ENCODE results near the gene CPEB1.
A peak's percentile ranks its signal among the peaks of the same experiment; 100 is the strongest.

The CPEB1 gene

DNA sequence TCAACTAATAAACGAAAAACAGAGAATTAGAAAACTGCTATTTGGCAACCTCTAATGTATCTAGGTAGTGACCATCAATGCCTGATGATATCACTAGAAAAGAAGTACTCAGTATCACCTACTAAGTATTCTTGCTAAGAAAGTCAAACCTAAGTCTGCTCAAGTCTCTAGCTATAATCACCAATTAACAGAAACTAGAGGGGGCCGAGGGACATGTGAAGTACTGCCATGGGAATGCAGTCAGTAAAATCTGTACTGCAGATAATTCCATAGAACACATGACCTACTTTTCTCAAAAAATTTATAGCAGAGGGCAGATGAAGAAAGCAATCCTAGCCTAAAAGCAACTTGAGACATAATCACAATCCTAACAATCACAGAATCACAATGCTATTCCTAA, 51.4 kb downstream of the CPEB1 start:
- no peak overlapping the region for H3K4me3 ChIP-seq (ENCODE audit: low read depth, low read length)

DNA sequence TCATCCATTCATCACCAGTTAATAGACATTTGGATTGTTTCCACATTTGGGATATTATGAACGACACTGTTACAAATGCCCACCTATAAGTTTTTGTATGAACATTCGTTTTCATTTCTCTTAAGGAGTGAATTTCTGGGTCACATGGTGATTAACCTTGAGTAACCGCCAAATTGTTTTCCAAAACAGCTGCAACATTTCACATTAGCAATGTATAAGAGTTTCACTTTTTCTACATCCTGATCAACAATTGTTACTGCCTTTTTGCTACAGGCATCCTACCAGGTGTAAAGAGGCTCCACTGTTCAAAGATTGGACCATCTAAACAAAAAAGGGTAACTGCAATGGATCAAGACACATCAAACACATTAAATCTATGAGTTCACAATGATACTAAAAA, 52.0 kb downstream of the CPEB1 start:
- Histone ChIP-seq H3K4me3 (ENCODE audit: low read depth, low read length) (no peak overlapping the region), H3K27me3 (ENCODE audit: insufficient read depth, low read length) (no peaks in the 10 kb centered on the region), H3K36me3 (ENCODE audit: insufficient read depth, low read length) (no peaks in the 10 kb centered on the region), H3K27ac (ENCODE audit: low read depth, low read length) (no peak overlapping the region), H3K4me1 (ENCODE audit: control insufficient read depth, insufficient read depth, low read length, unreplicated experiment) (no peaks in the 10 kb centered on the region), H3K79me2 (ENCODE audit: control insufficient read depth, insufficient read depth, low read length, unreplicated experiment) (no peaks in the 10 kb centered on the region), H2AFZ (ENCODE audit: low read length, unreplicated experiment) (no peak overlapping the region)

More for the DNA sequence above, 51.4 kb downstream of the CPEB1 start:
- no peaks in the 10 kb centered on the region for H3K27me3 ChIP-seq (ENCODE audit: insufficient read depth, low read length)
- no peak overlapping the region for H3K27ac ChIP-seq (ENCODE audit: low read depth, low read length)
- H3K79me2 ChIP-seq (ENCODE audit: control insufficient read depth, insufficient read depth, low read length, unreplicated experiment), result no peaks in the 10 kb centered on the region
- no peaks in the 10 kb centered on the region for H3K36me3 ChIP-seq (ENCODE audit: insufficient read depth, low read length)
- H2AFZ ChIP-seq (ENCODE audit: low read length, unreplicated experiment), result no peak overlapping the region
- H3K4me1 ChIP-seq (ENCODE audit: control insufficient read depth, insufficient read depth, low read length, unreplicated experiment), result no peaks in the 10 kb centered on the region

DNA sequence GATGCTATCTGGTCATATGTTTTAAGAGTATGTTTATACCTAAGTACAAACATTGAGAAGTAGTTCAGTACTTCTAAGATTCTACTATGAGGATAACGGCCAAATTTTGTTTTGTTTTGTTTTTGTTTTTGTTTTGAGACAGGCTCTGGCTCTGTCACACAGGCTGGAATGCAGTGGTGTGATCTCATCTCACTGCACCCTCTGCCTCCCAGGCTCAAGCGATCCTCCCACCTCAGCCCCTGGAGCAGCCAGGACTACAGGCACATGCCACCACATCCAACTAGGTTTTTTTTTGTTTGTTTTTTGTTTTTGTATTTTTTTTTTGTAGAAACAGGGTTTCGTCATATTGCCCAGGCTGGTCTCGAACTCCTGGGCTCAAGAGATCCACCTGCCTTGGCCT, 59.4 kb downstream of the CPEB1 start:
- no peaks in the 10 kb centered on the region for H3K79me2 ChIP-seq (ENCODE audit: control insufficient read depth, insufficient read depth, low read length, unreplicated experiment)
- H3K27ac ChIP-seq (ENCODE audit: low read depth, low read length), result no peak overlapping the region
- no peaks in the 10 kb centered on the region for H3K4me1 ChIP-seq (ENCODE audit: control insufficient read depth, insufficient read depth, low read length, unreplicated experiment)
- no peaks in the 10 kb centered on the region for H3K27me3 ChIP-seq (ENCODE audit: insufficient read depth, low read length)
- no peaks in the 10 kb centered on the region for H3K36me3 ChIP-seq (ENCODE audit: insufficient read depth, low read length)
- H2AFZ ChIP-seq (ENCODE audit: low read length, unreplicated experiment), result no peak overlapping the region
- no peak overlapping the region for H3K4me3 ChIP-seq (ENCODE audit: low read depth, low read length)

DNA sequence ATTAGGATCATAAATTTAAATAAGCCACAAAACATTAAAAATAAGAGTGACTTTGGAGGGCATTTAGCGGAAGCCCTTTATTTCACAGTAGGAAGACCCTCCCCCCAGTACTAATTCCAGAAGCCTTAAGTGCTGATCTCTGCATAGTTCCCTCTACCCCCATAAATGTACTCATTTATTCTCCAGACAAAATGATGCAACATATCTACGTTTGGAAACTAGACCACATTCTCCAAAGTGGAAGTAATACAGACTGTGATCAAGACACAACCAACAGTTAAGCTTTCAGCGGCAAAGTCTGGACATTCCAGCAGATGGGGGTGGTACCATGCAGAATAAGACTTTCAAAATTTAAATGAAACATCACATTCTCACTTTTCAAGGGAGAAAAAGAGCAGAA, 62.1 kb downstream of the CPEB1 start:
- Histone ChIP-seq H3K79me2 (ENCODE audit: control insufficient read depth, insufficient read depth, low read length, unreplicated experiment) (no peaks in the 10 kb centered on the region), H3K36me3 (ENCODE audit: insufficient read depth, low read length) (no peaks in the 10 kb centered on the region), H3K4me3 (ENCODE audit: low read depth, low read length) (no peak overlapping the region), H3K4me1 (ENCODE audit: control insufficient read depth, insufficient read depth, low read length, unreplicated experiment) (no peaks in the 10 kb centered on the region), H3K27me3 (ENCODE audit: insufficient read depth, low read length) (no peaks in the 10 kb centered on the region), H3K27ac (ENCODE audit: low read depth, low read length) (no peak overlapping the region), H2AFZ (ENCODE audit: low read length, unreplicated experiment) (no peak overlapping the region)

DNA sequence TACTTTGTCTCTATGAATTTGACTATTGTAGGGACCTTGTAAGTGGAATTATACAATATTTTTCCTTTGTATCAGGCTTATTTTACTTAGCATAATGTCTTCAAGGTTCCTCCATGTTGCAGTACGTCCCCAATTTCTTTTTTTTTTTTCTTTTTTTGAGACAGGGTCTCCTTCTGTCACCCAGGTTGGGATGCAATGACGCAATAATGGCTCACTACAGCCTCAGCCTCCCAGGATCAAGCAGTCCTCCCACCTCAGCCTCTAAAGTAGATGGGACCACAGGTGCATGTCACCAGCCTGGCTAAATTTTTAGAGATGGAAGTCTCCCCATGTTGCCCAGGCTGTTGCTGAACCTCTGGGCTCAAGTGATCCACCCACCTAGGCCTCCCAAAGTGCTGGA, 66.5 kb downstream of the CPEB1 start:
- Histone ChIP-seq H3K4me1 (ENCODE audit: control insufficient read depth, insufficient read depth, low read length, unreplicated experiment) (no peaks in the 10 kb centered on the region), H3K36me3 (ENCODE audit: insufficient read depth, low read length) (no peaks in the 10 kb centered on the region), H2AFZ (ENCODE audit: low read length, unreplicated experiment) (no peak overlapping the region), H3K27ac (ENCODE audit: low read depth, low read length) (no peak overlapping the region), H3K79me2 (ENCODE audit: control insufficient read depth, insufficient read depth, low read length, unreplicated experiment) (no peaks in the 10 kb centered on the region), H3K4me3 (ENCODE audit: low read depth, low read length) (no peak overlapping the region), H3K27me3 (ENCODE audit: insufficient read depth, low read length) (no peaks in the 10 kb centered on the region)

DNA sequence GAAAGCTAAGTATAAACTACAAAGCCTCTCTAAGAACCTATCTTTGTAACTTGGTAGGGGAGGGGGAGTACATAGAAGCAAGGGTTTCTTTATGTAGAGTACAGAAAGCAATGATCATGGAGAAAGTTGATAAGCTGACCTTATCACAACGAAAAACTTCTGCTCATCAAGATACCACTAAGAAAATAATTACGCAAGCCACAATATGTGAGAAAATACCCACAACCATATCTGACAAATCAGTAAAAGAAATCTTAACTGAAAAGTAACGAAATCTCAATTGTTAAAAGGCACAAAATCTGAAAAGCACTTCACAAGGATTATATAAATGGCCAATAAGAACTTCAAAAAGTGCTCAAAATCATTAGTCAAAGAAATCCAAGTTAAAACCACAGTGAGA, 71.8 kb downstream of the CPEB1 start:
- H3K27me3 ChIP-seq (ENCODE audit: insufficient read depth, low read length), result no peaks in the 10 kb centered on the region

DNA sequence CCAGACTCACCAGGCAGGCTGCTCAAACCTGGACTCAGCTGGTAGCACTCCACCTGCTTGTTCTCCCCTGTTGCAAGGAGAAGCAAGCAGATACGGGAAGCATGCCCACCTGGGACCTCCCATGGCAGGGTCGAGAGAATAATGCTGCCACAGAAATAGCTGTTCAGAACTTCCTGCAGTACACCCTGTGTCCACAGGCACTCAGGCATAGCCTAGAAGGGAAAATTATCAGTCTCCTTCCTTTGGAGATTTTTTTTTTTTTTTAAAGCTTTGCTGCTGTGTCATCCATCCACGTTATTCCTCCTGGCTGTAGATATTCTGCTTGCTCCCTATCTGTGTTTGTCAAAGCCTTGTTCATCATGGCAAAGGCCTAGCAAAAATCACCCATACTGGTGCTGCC, 74.2 kb downstream of the CPEB1 start:
- H3K4me3 ChIP-seq (ENCODE audit: low read depth, low read length), result no peak overlapping the region
- H3K4me1 ChIP-seq (ENCODE audit: control insufficient read depth, insufficient read depth, low read length, unreplicated experiment), result peaks cover 17% of the 10 kb centered on the region
- no peaks in the 10 kb centered on the region for H3K36me3 ChIP-seq (ENCODE audit: insufficient read depth, low read length)
- H3K79me2 ChIP-seq (ENCODE audit: control insufficient read depth, insufficient read depth, low read length, unreplicated experiment), result no peaks in the 10 kb centered on the region
- H2AFZ ChIP-seq (ENCODE audit: low read length, unreplicated experiment), result no peak overlapping the region
- no peak overlapping the region for H3K27ac ChIP-seq (ENCODE audit: low read depth, low read length)
- H3K27me3 ChIP-seq (ENCODE audit: insufficient read depth, low read length), result no peaks in the 10 kb centered on the region

More for the DNA sequence above, 71.8 kb downstream of the CPEB1 start:
- Histone ChIP-seq H3K27ac (ENCODE audit: low read depth, low read length) (no peak overlapping the region), H3K4me3 (ENCODE audit: low read depth, low read length) (no peak overlapping the region), H3K36me3 (ENCODE audit: insufficient read depth, low read length) (no peaks in the 10 kb centered on the region), H2AFZ (ENCODE audit: low read length, unreplicated experiment) (no peak overlapping the region), H3K4me1 (ENCODE audit: control insufficient read depth, insufficient read depth, low read length, unreplicated experiment) (peaks cover 17% of the 10 kb centered on the region), H3K79me2 (ENCODE audit: control insufficient read depth, insufficient read depth, low read length, unreplicated experiment) (no peaks in the 10 kb centered on the region)

DNA sequence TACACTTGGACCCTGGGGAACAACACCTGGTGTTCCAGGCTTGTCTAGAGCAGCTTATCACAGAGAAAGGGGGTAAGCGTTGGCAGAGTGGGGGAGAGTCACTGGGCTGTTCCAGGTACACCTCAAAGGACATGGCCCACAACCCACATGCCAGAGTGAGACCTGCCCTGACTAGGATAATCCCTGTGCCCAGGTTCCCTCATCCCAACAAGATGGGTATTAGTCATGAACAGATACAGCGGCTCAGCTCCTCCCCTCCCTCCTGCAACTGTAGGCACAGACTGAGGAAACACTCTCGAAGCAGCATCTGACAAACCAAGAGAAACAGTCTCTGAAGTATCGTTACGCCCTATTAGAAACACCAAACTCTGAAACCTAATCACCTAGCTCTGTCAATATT, 74.9 kb downstream of the CPEB1 start:
- H2AFZ ChIP-seq (ENCODE audit: low read length, unreplicated experiment), result peak overlapping the region; percentile 17
- peak overlapping the region; percentile 71 for H3K4me3 ChIP-seq (ENCODE audit: low read depth, low read length)

DNA sequence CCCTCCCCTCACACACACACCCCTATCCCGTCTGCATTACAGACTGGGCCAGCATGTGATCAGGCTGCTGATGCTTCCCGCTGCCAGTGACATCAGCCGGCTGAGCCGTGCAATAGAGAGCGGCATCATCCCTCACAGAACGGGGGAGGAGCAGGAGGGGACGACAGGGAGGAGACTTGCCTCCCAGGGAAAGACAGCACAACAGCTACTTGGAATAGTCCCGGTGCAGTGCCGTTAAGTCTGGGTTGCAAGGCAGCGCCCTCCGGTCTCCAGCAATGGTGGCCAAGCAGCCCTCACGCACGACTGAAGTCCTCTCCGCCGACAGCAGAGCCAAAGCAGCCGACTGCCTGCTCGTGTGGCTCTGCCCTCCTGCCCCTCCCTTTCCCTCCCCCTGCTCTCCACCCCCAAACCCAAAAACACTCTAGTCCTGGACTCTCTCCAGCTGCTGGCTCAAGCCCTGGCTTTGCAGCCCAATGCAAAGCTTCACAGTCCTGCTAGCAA, 75.4 kb downstream of the CPEB1 start:
- Histone ChIP-seq H3K27ac (ENCODE audit: low read depth, low read length) (peak overlapping the region; percentile 24; the same call in 1 of the 2 replicates), H2AFZ (ENCODE audit: low read length, unreplicated experiment) (peak overlapping the region; percentile 55), H3K4me1 (ENCODE audit: control insufficient read depth, insufficient read depth, low read length, unreplicated experiment) (peaks cover 21% of the 10 kb centered on the region), H3K79me2 (ENCODE audit: control insufficient read depth, insufficient read depth, low read length, unreplicated experiment) (no peaks in the 10 kb centered on the region), H3K36me3 (ENCODE audit: insufficient read depth, low read length) (no peaks in the 10 kb centered on the region), H3K27me3 (ENCODE audit: insufficient read depth, low read length) (no peaks in the 10 kb centered on the region), H3K4me3 (ENCODE audit: low read depth, low read length) (peak overlapping the region; percentile 71)

More for the DNA sequence above, 74.9 kb downstream of the CPEB1 start:
- Histone ChIP-seq H3K79me2 (ENCODE audit: control insufficient read depth, insufficient read depth, low read length, unreplicated experiment) (no peaks in the 10 kb centered on the region), H3K36me3 (ENCODE audit: insufficient read depth, low read length) (no peaks in the 10 kb centered on the region), H3K27me3 (ENCODE audit: insufficient read depth, low read length) (no peaks in the 10 kb centered on the region), H3K27ac (ENCODE audit: low read depth, low read length) (no peak overlapping the region), H3K4me1 (ENCODE audit: control insufficient read depth, insufficient read depth, low read length, unreplicated experiment) (peaks cover 17% of the 10 kb centered on the region)

DNA sequence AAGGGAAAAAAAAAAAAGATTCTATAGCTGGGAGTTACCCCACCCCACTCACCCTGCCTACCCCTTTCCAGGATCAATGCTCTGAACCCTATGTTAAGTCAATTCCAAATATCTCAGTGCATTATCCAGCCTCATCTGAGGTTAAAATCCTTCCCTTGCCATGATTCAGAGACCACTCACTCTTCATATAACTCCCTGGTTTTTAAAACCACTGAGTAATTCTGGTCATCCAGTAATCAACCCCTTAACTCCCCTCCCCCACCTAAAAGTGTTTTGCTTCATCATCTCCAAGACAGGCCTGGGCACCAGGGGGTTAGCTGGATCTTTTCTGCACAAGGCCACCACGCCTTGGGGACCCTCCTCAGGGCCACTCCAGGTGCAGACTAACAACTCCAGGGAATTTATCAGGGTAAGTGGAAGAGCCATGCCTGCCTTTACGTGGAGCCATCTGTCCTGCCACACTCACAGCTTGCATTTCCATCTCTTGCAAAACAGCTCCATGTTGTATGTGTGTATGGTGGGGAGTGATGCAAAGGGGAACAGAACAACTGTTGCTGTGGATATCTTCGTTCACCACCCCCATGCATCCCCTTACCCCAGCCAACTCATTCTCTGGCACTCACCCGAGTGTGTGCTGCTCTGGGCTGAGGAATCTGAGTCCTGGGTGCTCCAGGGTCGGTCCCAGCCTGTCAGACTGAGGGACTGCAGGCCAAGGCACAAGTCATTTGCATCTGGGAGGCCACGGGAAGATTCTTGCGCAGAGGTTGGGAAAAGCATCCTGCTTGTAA, 76.2 kb downstream of the CPEB1 start:
- no peaks in the 10 kb centered on the region for H3K79me2 ChIP-seq (ENCODE audit: control insufficient read depth, insufficient read depth, low read length, unreplicated experiment)
- H3K36me3 ChIP-seq (ENCODE audit: insufficient read depth, low read length), result no peaks in the 10 kb centered on the region
- peaks cover 26% of the 10 kb centered on the region for H3K4me1 ChIP-seq (ENCODE audit: control insufficient read depth, insufficient read depth, low read length, unreplicated experiment)
- peak overlapping the region; percentile 55 for H2AFZ ChIP-seq (ENCODE audit: low read length, unreplicated experiment)
- H3K27ac ChIP-seq (ENCODE audit: low read depth, low read length), result peak overlapping the region; percentile 24; the same call in 1 of the 2 replicates
- H3K4me3 ChIP-seq (ENCODE audit: low read depth, low read length), result peak overlapping the region; percentile 71
- H3K27me3 ChIP-seq (ENCODE audit: insufficient read depth, low read length), result no peaks in the 10 kb centered on the region

DNA sequence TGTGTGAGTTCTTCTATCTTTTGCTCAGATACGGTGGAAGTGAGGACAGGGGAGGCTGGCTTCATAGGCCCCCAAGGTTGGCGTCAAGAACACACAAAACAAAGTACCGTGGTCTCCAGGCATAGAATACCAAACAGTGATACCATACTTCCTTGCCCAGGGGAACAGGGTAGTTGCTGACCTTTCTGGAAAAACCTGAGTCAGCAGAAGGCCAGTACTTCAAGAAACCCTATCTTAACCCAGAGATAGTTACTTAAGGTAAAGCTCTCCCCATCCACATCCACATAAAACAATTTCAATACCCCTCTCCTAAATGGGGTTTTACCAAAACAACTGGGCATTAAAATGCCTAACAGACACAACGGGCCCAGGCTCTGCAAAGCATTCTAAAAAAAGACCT, 77.3 kb downstream of the CPEB1 start:
- Histone ChIP-seq H2AFZ (ENCODE audit: low read length, unreplicated experiment) (no peak overlapping the region), H3K79me2 (ENCODE audit: control insufficient read depth, insufficient read depth, low read length, unreplicated experiment) (no peaks in the 10 kb centered on the region), H3K27me3 (ENCODE audit: insufficient read depth, low read length) (no peaks in the 10 kb centered on the region), H3K36me3 (ENCODE audit: insufficient read depth, low read length) (no peaks in the 10 kb centered on the region), H3K4me1 (ENCODE audit: control insufficient read depth, insufficient read depth, low read length, unreplicated experiment) (peaks cover 26% of the 10 kb centered on the region), H3K27ac (ENCODE audit: low read depth, low read length) (no peak overlapping the region), H3K4me3 (ENCODE audit: low read depth, low read length) (no peak overlapping the region)

Data from ACC112 (cell line).